Measurements from ENCODE around the gene OTULIN.

GRCh38 chr5:14693070-14693469, 28.6 kb downstream of the OTULIN start:
- TF ChIP-seq CTCF (IDR thresholded peaks at IDR 0.05; ENCODE audit: borderline replicate concordance, extremely low read depth, low read length, poor library complexity, severe bottlenecking) = no peak
- TF ChIP-seq EZH2 (IDR thresholded peaks at IDR 0.05; ENCODE audit: borderline replicate concordance, low read depth, low read length, severe bottlenecking) = no peak

Data from DND-41 (cell line).